ENCODE measurements around the gene GNL3L.

GRCh38 chrX:54570332-54570731 is 40.3 kb downstream of the GNL3L start:
- TF ChIP-seq EZH2phosphoT487 (conservative IDR thresholded peaks at IDR 0.05; ENCODE audit: low read length) (no peak), CTCF (IDR thresholded peaks at IDR 0.05; ENCODE audit: insufficient read depth, low read length, poor library complexity, severe bottlenecking) (no peak)
